Panc1 (cell line): ENCODE data around the gene NAA60. TPM values are rescaled to one million over a fixed set of nuclear protein-coding genes. Genes with fewer than 3 reads are reported as not detected.
"Not testable (repeated sequence)": the region's sequence is repeated elsewhere in the genome, so short reads cannot be mapped to it uniquely, and the experiment has no call there.

Experiments
- ATAC-seq: fragments of 200-7000 bp; cut with Tn5 transposase; 2 replicates; pipeline ENCODE4 v1.9.1; 2020; ENCODE audit warnings: mild to moderate bottlenecking, moderate library complexity
- BruUV-seq: library from RNA; stranded (reverse); fragments of 400-500 nt; replicated peaks from 2 replicates; lab custom pipeline; 2021; lab: Mats Ljungman, UMichigan
- CTCF ChIA-PET: fragments of 300-600 bp; sonication (Branson Sonifier 250); formaldehyde crosslinking; loops from one replicate; lab custom pipeline; 2022; ENCODE audit warnings: antibody characterized with exemption; lab: Charles Lee
- POLR2A ChIA-PET: fragments of 300-600 bp; sonication (Branson Sonifier 250); formaldehyde crosslinking; loops from one replicate; lab custom pipeline; 2022; ENCODE audit warnings: antibody characterized with exemption; lab: Charles Lee
- DNase-seq: peaks from one replicate; pipeline ENCODE4 v3.0.0-alpha.2; 2010; ENCODE audit warnings: low read depth, low spot score
- H3K27ac ChIP-seq: 2 replicates; pipeline ENCODE4 v1.5.1; 2011; ENCODE audit warnings: mild to moderate bottlenecking, low read length, inconsistent platforms
- H3K27me3 ChIP-seq: fragments of 200-500 bp; sonication (Bioruptor generic); 2 replicates; pipeline ENCODE4 v1.6.0; 2014; ENCODE audit warnings: low read length, inconsistent platforms; ENCODE audit not compliant: control insufficient read depth, insufficient read depth
- H3K36me3 ChIP-seq: fragments of 200-500 bp; sonication (Bioruptor generic); 2 replicates; pipeline ENCODE4 v1.5.1; 2014; ENCODE audit warnings: inconsistent platforms, mild to moderate bottlenecking, low read length, moderate library complexity; ENCODE audit not compliant: control insufficient read depth, insufficient read depth
- H3K4me1 ChIP-seq: 2 replicates; pipeline ENCODE4 v1.5.1; 2011; ENCODE audit warnings: inconsistent platforms, mild to moderate bottlenecking, low read length, moderate library complexity; ENCODE audit not compliant: control insufficient read depth, insufficient read depth
- H3K4me3 ChIP-seq, 2 experiments: 2 replicates each; pipeline ENCODE4 v1.5.1; 2011 to 2012; ENCODE audit warnings: low read depth in 2 of 2, low read length in 2 of 2, mild to moderate bottlenecking in 2 of 2, inconsistent platforms in 1 of 2, moderate library complexity in 1 of 2
- H3K9me3 ChIP-seq: fragments of 200-500 bp; sonication (Bioruptor generic); 2 replicates; pipeline ENCODE4 v1.5.1; 2014; ENCODE audit warnings: low read depth, mild to moderate bottlenecking, inconsistent platforms, low read length, moderate library complexity; ENCODE audit not compliant: control insufficient read depth, insufficient read depth
- POLR2AphosphoS5 ChIP-seq: IDR thresholded peaks from 2 replicates; pipeline ENCODE4 v1.6.1; 2012; ENCODE audit warnings: mild to moderate bottlenecking, low read depth, low read length, moderate library complexity
- SIN3A ChIP-seq: IDR thresholded peaks from 2 replicates; pipeline ENCODE4 v1.6.1; 2012; ENCODE audit warnings: low read depth, mild to moderate bottlenecking, low read length, moderate library complexity, borderline replicate concordance; ENCODE audit not compliant: insufficient read depth
- TCF7L2 ChIP-seq: IDR thresholded peaks from 2 replicates; pipeline ENCODE4 v1.6.1; 2011; ENCODE audit warnings: mild to moderate bottlenecking, low read depth, low read length, inconsistent platforms
- in situ Hi-C: cut with HindIII; loops from 2 replicates; pipeline ENCODE4 v1.10.0; 2016; ENCODE audit warnings: low sequenced_read_pairs, low pct_unique_long_range_greater_than_20kb
- intact Hi-C: fragments of 100-400 bp; cut with micrococcal nuclease; formaldehyde crosslinking; loops from one replicate; pipeline ENCODE4 v1.10.0; 2022; ENCODE audit not compliant: unreplicated experiment
- total RNA-seq: library from RNA; stranded (reverse); gene quantifications from one replicate; pipeline ENCODE4 v1.2.1, GENCODE V29; 2021; ENCODE audit not compliant: unreplicated experiment
- TF ChIP-seq, protein P1 (sequence below), 2 experiments: IDR thresholded peaks; 2 replicates each; pipeline ENCODE4 v1.6.1; 2011 to 2012; ENCODE audit warnings: low read depth in 2 of 2, control low read depth in 1 of 2, low read length in 1 of 2, mild to moderate bottlenecking in 1 of 2, moderate library complexity in 1 of 2; ENCODE audit not compliant: insufficient read depth in 1 of 2
- TF ChIP-seq, protein P2 (sequence below): fragments of 450-650 bp; IDR thresholded peaks from 2 replicates; pipeline ENCODE4 v1.5.1; 2017; ENCODE audit warnings: mild to moderate bottlenecking

The NAA60 gene
- total RNA-seq, 1 experiment from 2014 or later, result 56.0 TPM

- BruUV-seq, result no TSS peak
- POLR2A ChIA-PET, result no interaction called here
- ATAC-seq (no peak), DNase-seq (no peak)
- Histone ChIP-seq H3K27ac (no peak overlapping the region), H3K27me3 (no peaks in the 10 kb centered on the region), H3K9me3 (no peaks in the 10 kb centered on the region), H3K36me3 (0 out of 2 replicates have a peak, but pooled peaks cover 3% of the 10 kb centered on the region), H3K4me1 (no peaks in the 10 kb centered on the region), H3K4me3 (no peak overlapping the region)
- CTCF ChIA-PET, result no interaction called here
- TF ChIP-seq TCF7L2, result no peak
- TF ChIP-seq, protein P1, sequence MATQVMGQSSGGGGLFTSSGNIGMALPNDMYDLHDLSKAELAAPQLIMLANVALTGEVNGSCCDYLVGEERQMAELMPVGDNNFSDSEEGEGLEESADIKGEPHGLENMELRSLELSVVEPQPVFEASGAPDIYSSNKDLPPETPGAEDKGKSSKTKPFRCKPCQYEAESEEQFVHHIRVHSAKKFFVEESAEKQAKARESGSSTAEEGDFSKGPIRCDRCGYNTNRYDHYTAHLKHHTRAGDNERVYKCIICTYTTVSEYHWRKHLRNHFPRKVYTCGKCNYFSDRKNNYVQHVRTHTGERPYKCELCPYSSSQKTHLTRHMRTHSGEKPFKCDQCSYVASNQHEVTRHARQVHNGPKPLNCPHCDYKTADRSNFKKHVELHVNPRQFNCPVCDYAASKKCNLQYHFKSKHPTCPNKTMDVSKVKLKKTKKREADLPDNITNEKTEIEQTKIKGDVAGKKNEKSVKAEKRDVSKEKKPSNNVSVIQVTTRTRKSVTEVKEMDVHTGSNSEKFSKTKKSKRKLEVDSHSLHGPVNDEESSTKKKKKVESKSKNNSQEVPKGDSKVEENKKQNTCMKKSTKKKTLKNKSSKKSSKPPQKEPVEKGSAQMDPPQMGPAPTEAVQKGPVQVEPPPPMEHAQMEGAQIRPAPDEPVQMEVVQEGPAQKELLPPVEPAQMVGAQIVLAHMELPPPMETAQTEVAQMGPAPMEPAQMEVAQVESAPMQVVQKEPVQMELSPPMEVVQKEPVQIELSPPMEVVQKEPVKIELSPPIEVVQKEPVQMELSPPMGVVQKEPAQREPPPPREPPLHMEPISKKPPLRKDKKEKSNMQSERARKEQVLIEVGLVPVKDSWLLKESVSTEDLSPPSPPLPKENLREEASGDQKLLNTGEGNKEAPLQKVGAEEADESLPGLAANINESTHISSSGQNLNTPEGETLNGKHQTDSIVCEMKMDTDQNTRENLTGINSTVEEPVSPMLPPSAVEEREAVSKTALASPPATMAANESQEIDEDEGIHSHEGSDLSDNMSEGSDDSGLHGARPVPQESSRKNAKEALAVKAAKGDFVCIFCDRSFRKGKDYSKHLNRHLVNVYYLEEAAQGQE (IDR thresholded peaks at IDR 0.05; ENCODE audit: insufficient read depth in 1 of 2, low read depth in 2 of 2, low read length in 1 of 2), result no peak
- TF ChIP-seq, protein P2, sequence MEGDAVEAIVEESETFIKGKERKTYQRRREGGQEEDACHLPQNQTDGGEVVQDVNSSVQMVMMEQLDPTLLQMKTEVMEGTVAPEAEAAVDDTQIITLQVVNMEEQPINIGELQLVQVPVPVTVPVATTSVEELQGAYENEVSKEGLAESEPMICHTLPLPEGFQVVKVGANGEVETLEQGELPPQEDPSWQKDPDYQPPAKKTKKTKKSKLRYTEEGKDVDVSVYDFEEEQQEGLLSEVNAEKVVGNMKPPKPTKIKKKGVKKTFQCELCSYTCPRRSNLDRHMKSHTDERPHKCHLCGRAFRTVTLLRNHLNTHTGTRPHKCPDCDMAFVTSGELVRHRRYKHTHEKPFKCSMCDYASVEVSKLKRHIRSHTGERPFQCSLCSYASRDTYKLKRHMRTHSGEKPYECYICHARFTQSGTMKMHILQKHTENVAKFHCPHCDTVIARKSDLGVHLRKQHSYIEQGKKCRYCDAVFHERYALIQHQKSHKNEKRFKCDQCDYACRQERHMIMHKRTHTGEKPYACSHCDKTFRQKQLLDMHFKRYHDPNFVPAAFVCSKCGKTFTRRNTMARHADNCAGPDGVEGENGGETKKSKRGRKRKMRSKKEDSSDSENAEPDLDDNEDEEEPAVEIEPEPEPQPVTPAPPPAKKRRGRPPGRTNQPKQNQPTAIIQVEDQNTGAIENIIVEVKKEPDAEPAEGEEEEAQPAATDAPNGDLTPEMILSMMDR, result no peak
- no peak for TF ChIP-seq POLR2AphosphoS5
- TF ChIP-seq SIN3A, result no peak
- intact Hi-C loops (no loop called here), in situ Hi-C loops (no loop called here)
Measured at GRCh38 chr16:3525951-3526350, 82.5 kb downstream of the NAA60 start.

GRCh38 chr16:3527216-3527829 is 83.8 kb downstream of the NAA60 start:
- TF ChIP-seq, protein P2, result peak; percentile 87
- in situ Hi-C loops, H3K27ac ChIP-seq, H3K4me1 ChIP-seq, intact Hi-C loops, H3K27me3 ChIP-seq, BruUV-seq, H3K9me3 ChIP-seq, POLR2A ChIA-PET, H3K36me3 ChIP-seq, ATAC-seq, H3K4me3 ChIP-seq, CTCF ChIA-PET: not testable (repeated sequence)
- peak; percentile 39 for DNase-seq
